Osteoblast (primary cell): Measurements from ENCODE around the gene PLEKHN1. TPM values are rescaled to one million over a fixed set of nuclear protein-coding genes. Genes with fewer than 3 reads are reported as not detected.
A peak's percentile ranks its signal among the peaks of the same experiment; 100 is the strongest.

Experiments used
- DNase-seq: peaks from one replicate; pipeline ENCODE4 v3.0.0; 2011; ENCODE audit warnings: low spot score, mixed read lengths; ENCODE audit not compliant: insufficient read length; ENCODE audit errors: missing footprints
- H2AFZ ChIP-seq: 2 replicates; pipeline ENCODE4 v1.6.0; 2011; ENCODE audit warnings: mild to moderate bottlenecking, low read length
- H3K27ac ChIP-seq: 2 replicates; pipeline ENCODE4 v1.5.1; 2011; ENCODE audit warnings: mild to moderate bottlenecking, low read depth, low read length, moderate library complexity
- H3K27me3 ChIP-seq: 2 replicates; pipeline ENCODE4 v1.6.0; 2012; ENCODE audit warnings: mild to moderate bottlenecking, control low read depth, inconsistent platforms, low read length, moderate library complexity; ENCODE audit not compliant: insufficient read depth
- H3K36me3 ChIP-seq: 2 replicates; pipeline ENCODE4 v1.5.1; 2011; ENCODE audit warnings: mild to moderate bottlenecking, low read length, control low read depth, moderate library complexity; ENCODE audit not compliant: insufficient read depth
- H3K4me1 ChIP-seq: 2 replicates; pipeline ENCODE4 v1.5.1; 2011; ENCODE audit warnings: mild to moderate bottlenecking, low read length, control low read depth, moderate library complexity; ENCODE audit not compliant: insufficient read depth
- H3K4me2 ChIP-seq: 2 replicates; pipeline ENCODE4 v1.6.0; 2011; ENCODE audit warnings: mild to moderate bottlenecking, low read length; ENCODE audit not compliant: insufficient read depth
- H3K4me3 ChIP-seq: fragments of 200-600 bp; sonication (generic); 3 replicates; pipeline ENCODE4 v1.5.1; 2012; ENCODE audit warnings: mild to moderate bottlenecking, low read length, inconsistent platforms; ENCODE audit not compliant: insufficient read depth
- H3K79me2 ChIP-seq: 2 replicates; pipeline ENCODE4 v1.6.0; 2012; ENCODE audit warnings: mild to moderate bottlenecking, low read length, control low read depth, inconsistent platforms; ENCODE audit not compliant: insufficient read depth
- H3K9me3 ChIP-seq: 2 replicates; pipeline ENCODE4 v1.5.1; 2011; ENCODE audit warnings: low read depth, low read length, control low read depth
- H4K20me1 ChIP-seq: 2 replicates; pipeline ENCODE4 v1.6.0; 2012; ENCODE audit warnings: mild to moderate bottlenecking, low read length, control low read depth; ENCODE audit not compliant: insufficient read depth
- CTCF ChIP-seq: IDR thresholded peaks from 2 replicates; pipeline ENCODE4 v1.5.1; 2011; ENCODE audit warnings: mild to moderate bottlenecking, low read depth, low read length, moderate library complexity; ENCODE audit errors: extremely low read depth
- total RNA-seq: library from RNA; depleted of rRNA; stranded (reverse); fragments of >200 nt; gene quantifications from 2 replicates; pipeline ENCODE4 v1.2.3, GENCODE V29; 2012

The PLEKHN1 gene
- total RNA-seq, 1 donor: 0.36 TPM

GRCh38 chr1:950268-950667 lies 16.0 kb upstream of the PLEKHN1 start:
- no peak for TF ChIP-seq CTCF
- H4K20me1 ChIP-seq: peaks cover 47% of the 10 kb centered on the region
- H2AFZ ChIP-seq: no peak overlapping the region
- no peak for DNase-seq
- H3K36me3 ChIP-seq: peaks cover 75% of the 10 kb centered on the region
- no peak overlapping the region for H3K4me3 ChIP-seq
- H3K27ac ChIP-seq: no peak overlapping the region
- H3K9me3 ChIP-seq: no peaks in the 10 kb centered on the region
- no peaks in the 10 kb centered on the region for H3K27me3 ChIP-seq
- H3K79me2 ChIP-seq: no peaks in the 10 kb centered on the region
- H3K4me2 ChIP-seq: no peak overlapping the region
- no peaks in the 10 kb centered on the region for H3K4me1 ChIP-seq

GRCh38 chr1:950881-951280 lies 15.4 kb upstream of the PLEKHN1 start:
- peaks cover 74% of the 10 kb centered on the region for H3K36me3 ChIP-seq
- no peak for TF ChIP-seq CTCF

GRCh38 chr1:951364-951763 lies 14.9 kb upstream of the PLEKHN1 start:
- Histone ChIP-seq H3K27ac (no peak overlapping the region), H2AFZ (no peak overlapping the region), H3K36me3 (peaks cover 76% of the 10 kb centered on the region), H3K4me1 (no peaks in the 10 kb centered on the region), H3K4me3 (no peak overlapping the region), H3K4me2 (no peak overlapping the region), H3K79me2 (peaks cover 4% of the 10 kb centered on the region), H3K27me3 (no peaks in the 10 kb centered on the region), H4K20me1 (peaks cover 52% of the 10 kb centered on the region), H3K9me3 (no peaks in the 10 kb centered on the region)
- TF ChIP-seq CTCF: peak; percentile 48
- DNase-seq: no peak

More at GRCh38 chr1:950881-951280, 15.4 kb upstream of the PLEKHN1 start:
- no peak overlapping the region for H3K4me2 ChIP-seq
- peaks cover 2% of the 10 kb centered on the region for H3K79me2 ChIP-seq
- H2AFZ ChIP-seq: no peak overlapping the region
- no peaks in the 10 kb centered on the region for H3K4me1 ChIP-seq
- no peak for DNase-seq
- H3K27me3 ChIP-seq: no peaks in the 10 kb centered on the region
- no peaks in the 10 kb centered on the region for H3K9me3 ChIP-seq
- peaks cover 47% of the 10 kb centered on the region for H4K20me1 ChIP-seq
- no peak overlapping the region for H3K27ac ChIP-seq
- no peak overlapping the region for H3K4me3 ChIP-seq

- Histone ChIP-seq H3K9me3 (no peaks in the 10 kb centered on the region), H3K4me3 (no peak overlapping the region), H4K20me1 (peaks cover 58% of the 10 kb centered on the region), H2AFZ (no peak overlapping the region), H3K79me2 (peaks cover 12% of the 10 kb centered on the region), H3K27ac (no peak overlapping the region), H3K27me3 (no peaks in the 10 kb centered on the region), H3K4me1 (no peaks in the 10 kb centered on the region), H3K36me3 (peaks cover 84% of the 10 kb centered on the region), H3K4me2 (no peak overlapping the region)
- no peak for TF ChIP-seq CTCF
- no peak for DNase-seq
These were observed 14.1 kb upstream of the PLEKHN1 start for GRCh38 chr1:952201-952600.
